Amygdala (tissue), 56 donors: ENCODE measurements around the gene PDCD1.
A peak's percentile ranks its signal among the peaks of the same experiment; 100 is the strongest.

Source experiments
- DNase-seq, 56 donors: peaks; one replicate each; lab custom pipeline; 2025; lab: John Stamatoyannopoulos, UW

Gene PDCD1

DNA sequence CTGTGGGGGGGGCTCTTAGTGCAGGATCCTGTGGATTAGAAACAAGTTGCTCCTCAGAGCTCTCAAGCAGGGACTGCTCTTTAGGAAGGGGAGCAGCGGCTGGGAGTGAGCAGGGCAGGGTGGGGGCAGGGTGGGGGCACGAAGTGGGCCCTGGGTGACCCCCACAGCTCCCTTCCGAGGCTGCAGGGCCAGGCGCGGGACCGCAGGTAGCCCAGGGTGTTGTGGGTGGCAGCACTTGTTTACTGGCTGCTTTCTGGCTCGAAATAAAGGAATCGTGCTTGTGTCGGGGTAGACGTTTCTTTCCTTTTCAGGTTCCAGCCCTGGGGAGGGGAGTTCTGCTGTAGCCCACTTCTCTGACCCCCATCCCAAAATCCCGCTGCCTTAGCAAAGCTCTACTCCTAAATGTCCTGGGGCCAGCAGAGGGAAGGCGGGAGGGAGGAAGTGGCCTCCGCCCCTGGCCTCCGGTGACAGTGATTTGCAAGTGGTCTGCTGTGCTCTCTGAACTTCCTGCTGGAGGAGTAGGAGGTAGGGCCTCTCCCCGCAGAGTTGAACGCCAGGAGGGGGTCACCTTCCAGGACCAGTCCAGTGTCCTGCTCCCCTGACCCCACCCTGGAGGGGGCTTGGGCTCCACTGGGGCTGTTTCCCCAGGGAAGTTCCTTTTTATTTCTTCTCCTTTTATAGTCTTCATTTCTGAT, 41.4 kb downstream of the PDCD1 start:
- DNase-seq = no peak

DNA sequence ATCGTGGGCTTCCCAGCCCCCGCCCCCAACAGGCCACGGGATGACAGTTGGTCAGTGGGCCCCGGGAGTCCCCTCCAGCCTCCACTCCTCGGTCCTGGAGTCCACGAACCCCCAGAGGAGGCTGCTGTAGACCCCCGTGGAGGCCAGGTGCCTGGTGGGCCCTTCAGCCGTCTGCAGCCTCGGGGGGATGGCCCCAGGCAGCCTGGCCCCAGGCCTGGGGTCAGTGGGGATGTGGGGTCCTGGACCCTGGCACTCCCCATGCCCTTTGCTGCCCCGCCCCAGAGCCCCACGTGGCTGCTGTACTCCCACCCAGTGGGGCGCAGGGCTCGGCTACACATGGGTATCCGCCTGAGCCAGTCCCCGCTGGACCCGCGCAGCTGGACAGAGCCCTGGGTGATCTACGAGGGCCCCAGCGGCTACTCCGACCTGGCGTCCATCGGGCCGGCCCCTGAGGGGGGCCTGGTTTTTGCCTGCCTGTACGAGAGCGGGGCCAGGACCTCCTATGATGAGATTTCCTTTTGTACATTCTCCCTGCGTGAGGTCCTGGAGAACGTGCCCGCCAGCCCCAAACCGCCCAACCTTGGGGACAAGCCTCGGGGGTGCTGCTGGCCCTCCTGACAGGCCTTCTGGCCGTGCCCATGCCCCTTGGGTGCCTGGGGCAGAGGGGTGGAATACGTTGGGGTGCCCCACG, 42.1 kb downstream of the PDCD1 start:
- no peak for DNase-seq

DNA sequence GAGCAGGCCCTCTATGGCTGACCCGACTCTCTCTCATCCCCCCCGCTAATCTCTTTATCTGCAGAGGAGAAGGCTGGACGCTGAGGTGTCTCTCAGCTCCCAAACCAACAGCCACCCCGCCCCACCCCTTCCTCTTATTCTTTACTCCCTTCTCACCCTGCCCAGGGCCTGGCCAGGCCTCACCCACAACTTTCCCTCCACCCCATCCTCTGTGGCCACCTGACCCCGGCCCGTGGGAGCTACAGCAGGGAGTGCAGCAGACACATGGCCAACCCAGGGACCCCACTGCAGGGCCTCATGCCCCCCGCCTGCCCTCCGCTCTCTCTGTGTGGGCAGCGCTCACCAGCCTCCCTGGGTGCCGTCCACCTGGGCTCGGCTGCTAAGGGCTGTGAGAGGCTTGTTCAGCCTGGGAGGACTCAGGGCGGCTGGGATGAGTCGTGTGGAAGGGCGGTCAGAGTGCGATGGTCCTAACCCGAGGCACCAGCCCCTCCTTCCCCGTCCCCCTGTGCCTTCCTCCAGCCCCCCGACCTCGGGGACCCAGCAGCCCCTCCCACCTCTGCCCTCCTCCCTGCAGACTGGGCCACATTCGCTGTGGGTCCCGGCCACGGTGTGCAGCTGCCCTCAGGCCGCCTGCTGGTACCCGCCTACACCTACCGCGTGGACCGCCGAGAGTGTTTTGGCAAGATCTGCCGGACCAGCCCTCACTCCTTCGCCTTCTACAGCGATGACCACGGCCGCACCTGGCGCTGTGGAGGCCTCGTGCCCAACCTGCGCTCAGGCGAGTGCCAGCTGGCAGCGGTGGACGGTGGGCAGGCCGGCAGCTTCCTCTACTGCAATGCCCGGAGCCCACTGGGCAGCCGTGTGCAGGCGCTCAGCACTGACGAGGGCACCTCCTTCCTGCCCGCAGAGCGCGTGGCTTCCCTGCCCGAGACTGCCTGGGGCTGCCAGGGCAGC, 42.9 kb downstream of the PDCD1 start:
- DNase-seq = no peak

GRCh38 chr2:241814643-241815476, 43.8 kb downstream of the PDCD1 start:
- DNase-seq = no peak

DNA sequence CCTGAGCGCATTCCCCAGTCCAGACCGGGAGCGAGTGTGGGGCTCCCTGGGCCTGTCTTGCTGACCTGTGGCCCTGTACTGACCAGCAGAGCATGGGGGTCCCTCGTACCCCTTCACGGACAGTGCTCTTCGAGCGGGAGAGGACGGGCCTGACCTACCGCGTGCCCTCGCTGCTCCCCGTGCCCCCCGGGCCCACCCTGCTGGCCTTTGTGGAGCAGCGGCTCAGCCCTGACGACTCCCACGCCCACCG, 44.4 kb downstream of the PDCD1 start:
- no peak for DNase-seq

DNA sequence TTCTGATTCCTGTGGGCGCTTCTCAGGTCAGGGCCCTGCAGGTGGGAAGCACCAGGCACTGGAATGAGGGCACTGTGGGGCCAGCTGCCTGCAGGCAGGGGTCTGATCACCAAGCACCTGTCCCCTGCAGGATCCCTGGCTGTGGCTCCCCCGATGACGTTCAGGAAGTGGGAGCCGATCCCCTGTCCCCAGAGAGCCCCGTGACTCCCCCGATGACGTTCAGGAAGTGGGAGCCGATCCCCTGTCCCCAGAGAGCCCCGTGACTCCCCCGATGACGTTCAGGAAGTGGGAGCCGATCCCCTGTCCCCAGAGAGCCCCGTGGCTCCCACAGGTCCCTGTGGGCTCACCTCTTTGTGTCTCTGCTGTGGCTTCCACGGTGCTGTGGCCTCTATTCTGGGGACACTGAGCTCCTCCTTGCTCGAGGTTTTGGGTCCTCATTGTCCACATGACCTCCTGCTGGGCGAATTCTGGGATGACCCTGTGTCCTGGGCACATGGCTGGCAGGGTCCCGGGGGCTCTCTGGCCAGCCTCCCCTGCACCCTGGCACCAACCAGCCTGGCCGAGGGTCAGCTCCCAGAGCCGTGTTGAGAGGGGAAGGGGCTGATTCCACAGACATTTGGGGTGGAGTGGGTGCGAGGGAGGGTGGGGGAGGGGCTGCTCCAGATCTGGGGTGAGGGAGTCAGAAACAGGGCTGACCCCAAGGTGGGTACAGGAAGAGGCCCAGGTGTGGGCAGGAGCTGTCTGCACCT, 44.9 kb downstream of the PDCD1 start:
- no peak for DNase-seq

- DNase-seq = peak in 34 of 56 donors; percentile 7 to 75 (median 53)
Observed at GRCh38 chr2:241812730-241813643, 45.7 kb downstream of the PDCD1 start.

DNA sequence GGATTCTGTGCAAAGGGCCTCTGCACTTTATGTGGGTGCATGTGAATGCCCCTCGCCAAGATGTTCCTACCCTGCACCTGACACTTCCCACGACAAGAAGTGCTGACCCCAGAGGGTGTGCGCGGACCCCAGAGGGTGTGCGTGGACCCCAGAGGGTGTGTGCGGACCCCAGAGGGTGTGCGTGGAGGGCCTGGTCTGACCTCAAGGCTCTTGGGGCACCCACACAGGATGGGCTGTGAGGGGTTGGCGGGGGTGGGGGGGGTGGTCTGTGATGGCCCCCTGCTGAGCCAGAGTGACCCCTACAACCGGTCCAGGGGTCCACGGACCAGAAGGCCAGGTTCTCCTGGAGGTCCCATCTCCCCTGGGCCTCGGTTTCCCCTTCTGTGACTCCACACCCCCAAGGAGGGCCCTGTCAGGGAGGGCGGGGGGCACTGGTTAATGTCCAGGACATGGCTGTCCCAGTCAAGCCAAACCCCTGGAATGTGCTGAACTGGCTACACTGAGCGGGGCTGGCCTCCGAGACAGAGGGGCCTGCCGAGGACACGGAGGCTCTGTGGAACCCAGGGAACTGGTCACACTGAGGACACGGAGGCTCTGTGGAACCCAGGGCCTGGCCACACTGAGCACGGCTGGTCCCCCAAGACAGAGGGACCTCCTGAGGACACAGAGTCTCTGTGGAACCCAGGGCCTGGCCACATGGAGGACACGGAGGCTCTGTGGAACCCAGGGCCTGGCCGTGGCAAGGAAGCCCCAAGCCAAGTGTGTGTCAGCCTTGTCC, 46.6 kb downstream of the PDCD1 start:
- DNase-seq = no peak

- peak in 36 of 56 donors; percentile 29 to 85 (median 70) for DNase-seq
Observed at GRCh38 chr2:241811201-241811951, 47.3 kb downstream of the PDCD1 start.

GRCh38 chr2:241810307-241811200, 48.1 kb downstream of the PDCD1 start:
- DNase-seq = peak in 41 of 56 donors; percentile 37 to 88 (median 72)

GRCh38 chr2:241809383-241810306, 49.0 kb downstream of the PDCD1 start:
- no peak for DNase-seq

- DNase-seq = no peak
Observed at GRCh38 chr2:241808721-241809382, 49.8 kb downstream of the PDCD1 start, which contains the start of gene NEU4. Gene NEU4, plus strand, starts transcription at chr2:241809193. Its CDS starts 5,292 bp downstream, at chr2:241814485.

GRCh38 chr2:241808051-241808720, 50.5 kb downstream of the PDCD1 start:
- no peak for DNase-seq

GRCh38 chr2:241806217-241806616, 52.5 kb downstream of the PDCD1 start:
- DNase-seq = peak in 1 of 56 donors; percentile 40
